PFSK-1 (cell line): ENCODE results near the gene RORB.

Experiments used
- FOXP2 ChIP-seq: optimal IDR thresholded peaks from 2 replicates; pipeline ENCODE3; 2011; ENCODE audit warnings: borderline replicate concordance, control low read depth, inconsistent platforms; ENCODE audit not compliant: insufficient read depth; ENCODE audit errors: extremely low read length, extremely low read depth
- POLR2AphosphoS5 ChIP-seq: IDR thresholded peaks from 2 replicates; pipeline ENCODE4 v1.6.1; 2012; ENCODE audit warnings: low read depth, mild to moderate bottlenecking, control low read depth, low read length, moderate library complexity
- SIN3A ChIP-seq: IDR thresholded peaks from 2 replicates; pipeline ENCODE4 v1.6.1; 2012; ENCODE audit warnings: mild to moderate bottlenecking, low read length, moderate library complexity, borderline replicate concordance; ENCODE audit not compliant: insufficient read depth
- TAF1 ChIP-seq: IDR thresholded peaks from 2 replicates; pipeline ENCODE4 v1.6.1; 2012; ENCODE audit warnings: low read length, control low read depth, borderline replicate concordance; ENCODE audit not compliant: insufficient read depth
- TF ChIP-seq, protein P1 (sequence below), 2 experiments: IDR thresholded peaks; 2 replicates each; pipeline versions ENCODE4 v1.6.1 to v1.8.0; 2011 to 2012; ENCODE audit warnings: low read depth in 2 of 2, low read length in 2 of 2, control low read depth in 1 of 2, inconsistent platforms in 1 of 2, mild to moderate bottlenecking in 1 of 2, moderate library complexity in 1 of 2; ENCODE audit not compliant: insufficient read depth in 1 of 2

RORB gene

GRCh38 chr9:74534841-74535240 is 37.7 kb downstream of the RORB start:
- TF ChIP-seq FOXP2 (no peak), TAF1 (no peak), SIN3A (no peak), POLR2AphosphoS5 (no peak)
- TF ChIP-seq, protein P1, sequence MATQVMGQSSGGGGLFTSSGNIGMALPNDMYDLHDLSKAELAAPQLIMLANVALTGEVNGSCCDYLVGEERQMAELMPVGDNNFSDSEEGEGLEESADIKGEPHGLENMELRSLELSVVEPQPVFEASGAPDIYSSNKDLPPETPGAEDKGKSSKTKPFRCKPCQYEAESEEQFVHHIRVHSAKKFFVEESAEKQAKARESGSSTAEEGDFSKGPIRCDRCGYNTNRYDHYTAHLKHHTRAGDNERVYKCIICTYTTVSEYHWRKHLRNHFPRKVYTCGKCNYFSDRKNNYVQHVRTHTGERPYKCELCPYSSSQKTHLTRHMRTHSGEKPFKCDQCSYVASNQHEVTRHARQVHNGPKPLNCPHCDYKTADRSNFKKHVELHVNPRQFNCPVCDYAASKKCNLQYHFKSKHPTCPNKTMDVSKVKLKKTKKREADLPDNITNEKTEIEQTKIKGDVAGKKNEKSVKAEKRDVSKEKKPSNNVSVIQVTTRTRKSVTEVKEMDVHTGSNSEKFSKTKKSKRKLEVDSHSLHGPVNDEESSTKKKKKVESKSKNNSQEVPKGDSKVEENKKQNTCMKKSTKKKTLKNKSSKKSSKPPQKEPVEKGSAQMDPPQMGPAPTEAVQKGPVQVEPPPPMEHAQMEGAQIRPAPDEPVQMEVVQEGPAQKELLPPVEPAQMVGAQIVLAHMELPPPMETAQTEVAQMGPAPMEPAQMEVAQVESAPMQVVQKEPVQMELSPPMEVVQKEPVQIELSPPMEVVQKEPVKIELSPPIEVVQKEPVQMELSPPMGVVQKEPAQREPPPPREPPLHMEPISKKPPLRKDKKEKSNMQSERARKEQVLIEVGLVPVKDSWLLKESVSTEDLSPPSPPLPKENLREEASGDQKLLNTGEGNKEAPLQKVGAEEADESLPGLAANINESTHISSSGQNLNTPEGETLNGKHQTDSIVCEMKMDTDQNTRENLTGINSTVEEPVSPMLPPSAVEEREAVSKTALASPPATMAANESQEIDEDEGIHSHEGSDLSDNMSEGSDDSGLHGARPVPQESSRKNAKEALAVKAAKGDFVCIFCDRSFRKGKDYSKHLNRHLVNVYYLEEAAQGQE (IDR thresholded peaks at IDR 0.05; ENCODE audit: insufficient read depth in 1 of 2, low read depth in 2 of 2, low read length in 2 of 2) = no peak

DNA sequence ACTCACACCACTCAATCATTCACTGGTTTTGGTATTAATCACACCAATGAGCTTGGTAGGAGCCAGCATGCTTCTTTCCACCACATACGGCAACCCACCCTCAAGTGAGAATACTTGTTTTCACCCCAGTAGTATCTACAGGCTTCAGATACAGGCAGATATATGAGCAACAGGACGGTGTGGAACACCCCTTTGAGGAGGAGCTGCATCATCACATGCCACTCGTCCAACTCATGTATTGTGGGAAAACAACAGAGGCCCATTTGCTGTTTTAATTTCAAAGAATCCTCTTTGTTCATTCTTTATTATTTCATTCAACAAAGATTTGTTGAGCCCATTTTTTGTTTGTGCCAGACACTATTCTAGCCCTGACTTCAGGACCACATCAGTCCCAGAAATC is 46.0 kb downstream of the RORB start:
- TF ChIP-seq TAF1 (no peak), SIN3A (no peak), POLR2AphosphoS5 (no peak), FOXP2 (no peak)

DNA sequence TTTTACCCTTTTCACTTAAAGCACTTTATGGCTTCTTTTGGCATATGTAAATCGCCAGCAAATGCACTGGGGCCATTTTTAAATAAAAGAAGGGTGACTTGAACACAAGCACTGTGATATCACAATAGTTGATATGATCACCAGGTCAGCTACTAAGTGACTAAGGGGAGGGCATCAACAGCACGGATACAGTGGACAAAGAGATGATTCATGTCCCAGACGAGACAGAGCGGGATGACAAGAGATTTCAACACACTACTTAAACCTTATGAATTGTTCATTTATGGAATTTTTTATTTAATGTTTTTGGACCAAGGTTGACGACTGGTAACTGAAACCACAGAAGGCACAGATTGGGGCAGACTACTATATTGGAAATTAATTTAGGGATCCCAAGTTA is 54.1 kb downstream of the RORB start:
- TF ChIP-seq TAF1 (no peak), SIN3A (no peak), POLR2AphosphoS5 (no peak), FOXP2 (no peak)
- TF ChIP-seq, protein P1 (IDR thresholded peaks at IDR 0.05; ENCODE audit: insufficient read depth in 1 of 2, low read depth in 2 of 2, low read length in 2 of 2) = no peak

DNA sequence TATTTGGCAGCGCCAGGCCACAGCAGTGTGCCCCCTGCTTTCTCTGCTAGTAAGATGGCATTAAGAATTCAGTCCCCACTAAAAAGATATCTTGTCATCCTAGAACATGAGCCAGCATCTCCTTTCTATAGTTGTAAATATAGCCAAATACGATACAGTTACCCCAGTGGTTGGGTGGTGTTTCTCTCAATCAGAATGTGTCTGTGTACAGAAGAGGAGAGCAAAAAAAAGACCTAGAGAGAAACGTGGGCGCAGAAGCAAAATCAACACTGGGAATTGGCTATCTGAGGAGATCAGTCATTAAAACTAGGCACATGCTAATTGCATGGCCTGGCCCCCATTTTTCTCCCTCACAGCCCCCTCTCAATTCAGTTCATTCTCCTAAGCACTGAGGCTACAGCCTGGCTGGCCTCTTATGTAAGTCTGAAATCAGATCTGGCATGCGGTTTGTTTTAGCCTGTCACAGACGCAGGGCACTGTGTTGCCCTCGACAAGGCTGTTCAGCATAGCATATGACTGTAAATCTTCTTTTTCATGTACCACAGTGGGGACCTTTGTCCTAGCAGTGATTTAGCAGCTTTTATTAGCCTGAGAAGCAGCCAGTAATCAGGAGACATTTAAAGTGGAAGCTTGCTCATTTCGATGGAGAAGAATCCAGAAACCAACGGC is 57.8 kb downstream of the RORB start:
- TF ChIP-seq, protein P1 (IDR thresholded peaks at IDR 0.05; ENCODE audit: insufficient read depth in 1 of 2, low read depth in 2 of 2, low read length in 2 of 2) = no peak
- TF ChIP-seq POLR2AphosphoS5 (no peak), FOXP2 (no peak), TAF1 (no peak), SIN3A (no peak)

DNA sequence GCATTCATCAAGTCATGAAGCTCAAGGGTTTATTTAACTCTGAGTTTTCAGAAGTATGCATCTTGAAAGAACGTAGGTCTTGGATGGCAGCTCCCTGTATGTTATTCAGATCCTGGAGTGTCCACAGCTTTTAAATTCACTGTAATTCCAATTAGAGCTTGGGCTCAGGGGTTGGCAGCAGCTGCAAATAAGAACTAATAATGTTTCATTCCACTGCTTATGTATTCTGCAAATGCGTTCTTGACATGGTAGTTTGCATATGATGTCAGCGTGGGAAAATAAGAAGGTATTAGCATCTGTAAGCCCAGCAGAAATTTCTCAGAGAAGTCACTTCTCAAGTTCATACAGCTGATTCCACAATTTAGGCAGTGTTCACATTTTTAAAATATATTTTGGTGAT is 58.4 kb downstream of the RORB start:
- TF ChIP-seq FOXP2 (no peak), POLR2AphosphoS5 (no peak), SIN3A (no peak), TAF1 (no peak)
- TF ChIP-seq, protein P1 (IDR thresholded peaks at IDR 0.05; ENCODE audit: insufficient read depth in 1 of 2, low read depth in 2 of 2, low read length in 2 of 2) = no peak
